GM18907 (cell line): Measurements from ENCODE around the gene TROAP.
A peak's percentile ranks its signal among the peaks of the same experiment; 100 is the strongest.
"Not testable (repeated sequence)": the region's sequence is repeated elsewhere in the genome, so short reads cannot be mapped to it uniquely, and the experiment has no call there.

Experiments used
- ATAC-seq: cut with Tn5 transposase; IDR thresholded peaks from one replicate; pipeline ENCODE4 v1.9.1; 2021; ENCODE audit warnings: mild to moderate bottlenecking, moderate library complexity; ENCODE audit not compliant: unreplicated experiment

The TROAP gene, protein sequence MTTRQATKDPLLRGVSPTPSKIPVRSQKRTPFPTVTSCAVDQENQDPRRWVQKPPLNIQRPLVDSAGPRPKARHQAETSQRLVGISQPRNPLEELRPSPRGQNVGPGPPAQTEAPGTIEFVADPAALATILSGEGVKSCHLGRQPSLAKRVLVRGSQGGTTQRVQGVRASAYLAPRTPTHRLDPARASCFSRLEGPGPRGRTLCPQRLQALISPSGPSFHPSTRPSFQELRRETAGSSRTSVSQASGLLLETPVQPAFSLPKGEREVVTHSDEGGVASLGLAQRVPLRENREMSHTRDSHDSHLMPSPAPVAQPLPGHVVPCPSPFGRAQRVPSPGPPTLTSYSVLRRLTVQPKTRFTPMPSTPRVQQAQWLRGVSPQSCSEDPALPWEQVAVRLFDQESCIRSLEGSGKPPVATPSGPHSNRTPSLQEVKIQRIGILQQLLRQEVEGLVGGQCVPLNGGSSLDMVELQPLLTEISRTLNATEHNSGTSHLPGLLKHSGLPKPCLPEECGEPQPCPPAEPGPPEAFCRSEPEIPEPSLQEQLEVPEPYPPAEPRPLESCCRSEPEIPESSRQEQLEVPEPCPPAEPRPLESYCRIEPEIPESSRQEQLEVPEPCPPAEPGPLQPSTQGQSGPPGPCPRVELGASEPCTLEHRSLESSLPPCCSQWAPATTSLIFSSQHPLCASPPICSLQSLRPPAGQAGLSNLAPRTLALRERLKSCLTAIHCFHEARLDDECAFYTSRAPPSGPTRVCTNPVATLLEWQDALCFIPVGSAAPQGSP

DNA sequence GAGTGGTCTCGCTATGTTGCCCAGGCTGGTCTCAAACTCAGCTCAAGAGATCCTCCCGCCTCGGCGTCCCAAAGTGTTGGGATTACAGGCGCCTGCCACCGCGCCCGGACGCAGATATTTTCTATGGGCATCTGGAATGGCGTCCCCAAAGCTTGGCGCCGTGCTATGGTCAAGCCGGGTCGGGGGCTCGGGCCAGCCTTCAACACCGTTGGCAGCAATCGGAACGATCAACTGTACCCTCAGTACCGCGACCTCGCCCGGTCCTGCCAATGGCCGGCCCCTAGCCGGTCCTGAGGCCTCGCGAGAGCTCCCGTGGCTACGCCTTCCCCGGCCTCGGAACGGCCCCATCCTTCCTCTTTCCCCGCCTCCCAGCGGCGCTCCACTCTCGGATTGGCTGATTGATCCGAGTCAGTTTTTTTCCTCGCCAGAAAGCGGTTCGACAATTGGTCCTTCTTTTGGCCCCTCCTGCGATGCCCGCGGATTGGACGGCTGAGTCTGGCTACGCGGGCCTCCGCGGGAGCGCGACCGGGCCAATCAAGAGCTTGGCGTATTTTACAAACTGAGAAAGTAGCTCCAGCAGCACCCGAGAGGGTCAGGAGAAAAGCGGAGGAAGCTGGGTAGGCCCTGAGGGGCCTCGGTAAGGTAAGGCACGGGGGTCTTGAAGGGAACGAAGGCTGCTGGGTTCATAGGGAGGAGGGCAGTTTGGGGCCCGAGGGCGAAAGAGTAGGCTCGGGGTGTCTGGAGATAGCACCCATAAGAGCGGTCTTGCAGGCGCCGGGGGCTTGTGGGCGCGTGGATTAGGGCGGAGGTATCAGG is at the start of gene TROAP:
Gene TROAP, plus strand, starts transcription at position 548 of the 816 bp plus-strand sequence. CDS start 354 bp downstream, outside the sequence.
- peak; percentile 97 for ATAC-seq

DNA sequence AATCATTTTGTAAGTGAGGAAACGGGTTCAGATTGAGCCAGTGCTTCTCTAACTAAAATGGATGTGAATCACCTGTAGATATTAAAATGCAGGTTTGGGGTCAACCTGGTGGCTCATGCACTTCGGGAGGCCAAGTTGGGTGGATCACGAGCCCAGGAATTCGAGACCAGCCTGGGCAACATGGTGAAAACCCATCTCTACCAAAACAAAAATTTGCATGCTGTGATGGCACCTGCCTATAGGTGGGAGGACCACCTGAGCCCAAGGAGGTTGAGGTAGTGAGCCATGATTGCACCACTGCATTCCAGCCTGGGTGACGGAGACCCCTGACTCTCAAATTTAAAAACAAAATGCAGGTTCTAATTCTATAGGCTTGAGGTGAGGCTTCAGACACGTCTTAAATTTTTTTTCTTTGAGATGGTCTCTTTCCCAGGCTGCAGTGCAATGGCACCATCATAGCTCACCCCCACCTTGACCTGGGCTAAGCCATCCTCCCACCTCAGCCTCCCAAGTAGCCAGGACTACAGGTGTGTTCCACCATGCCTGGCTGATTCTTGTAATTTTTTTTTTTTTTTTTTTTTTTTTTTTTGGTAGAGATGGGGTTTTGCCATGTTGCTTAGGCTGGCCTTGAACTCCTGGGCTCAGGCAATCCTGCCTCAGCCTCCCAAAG is 49.2 kb upstream of the TROAP start:
- ATAC-seq: no peak

DNA sequence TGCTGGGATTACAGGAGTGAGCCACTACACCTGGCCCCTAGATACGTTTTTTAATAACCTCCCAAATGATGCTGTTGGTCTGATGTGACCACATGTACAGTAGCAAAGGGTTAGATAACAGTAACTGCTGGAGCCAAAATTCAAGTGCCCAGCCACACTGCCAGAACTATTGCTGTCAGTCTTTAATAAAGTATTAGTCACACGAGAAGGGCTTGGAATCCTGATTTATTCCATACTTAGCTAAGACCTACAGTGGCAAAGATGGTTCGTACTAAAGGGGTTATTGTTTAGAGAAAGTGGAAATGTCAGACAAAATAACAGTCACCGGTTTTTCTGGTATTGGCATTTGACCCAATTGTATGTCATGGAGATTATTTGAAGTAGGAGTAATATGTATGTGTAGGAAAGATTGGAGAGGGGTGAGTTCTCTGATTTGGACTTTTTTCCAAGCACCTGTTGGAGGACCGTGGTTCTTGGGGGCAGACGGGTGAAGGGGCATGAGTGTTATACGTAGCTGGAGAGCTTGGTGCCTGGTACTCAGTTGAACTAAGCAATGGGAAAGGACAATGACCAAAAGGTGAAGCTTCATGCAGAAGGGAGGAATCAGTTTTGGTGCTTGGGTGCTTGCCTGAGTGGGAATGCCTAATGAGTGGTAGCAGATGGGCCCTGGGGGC is 48.5 kb upstream of the TROAP start:
- no peak for ATAC-seq

DNA sequence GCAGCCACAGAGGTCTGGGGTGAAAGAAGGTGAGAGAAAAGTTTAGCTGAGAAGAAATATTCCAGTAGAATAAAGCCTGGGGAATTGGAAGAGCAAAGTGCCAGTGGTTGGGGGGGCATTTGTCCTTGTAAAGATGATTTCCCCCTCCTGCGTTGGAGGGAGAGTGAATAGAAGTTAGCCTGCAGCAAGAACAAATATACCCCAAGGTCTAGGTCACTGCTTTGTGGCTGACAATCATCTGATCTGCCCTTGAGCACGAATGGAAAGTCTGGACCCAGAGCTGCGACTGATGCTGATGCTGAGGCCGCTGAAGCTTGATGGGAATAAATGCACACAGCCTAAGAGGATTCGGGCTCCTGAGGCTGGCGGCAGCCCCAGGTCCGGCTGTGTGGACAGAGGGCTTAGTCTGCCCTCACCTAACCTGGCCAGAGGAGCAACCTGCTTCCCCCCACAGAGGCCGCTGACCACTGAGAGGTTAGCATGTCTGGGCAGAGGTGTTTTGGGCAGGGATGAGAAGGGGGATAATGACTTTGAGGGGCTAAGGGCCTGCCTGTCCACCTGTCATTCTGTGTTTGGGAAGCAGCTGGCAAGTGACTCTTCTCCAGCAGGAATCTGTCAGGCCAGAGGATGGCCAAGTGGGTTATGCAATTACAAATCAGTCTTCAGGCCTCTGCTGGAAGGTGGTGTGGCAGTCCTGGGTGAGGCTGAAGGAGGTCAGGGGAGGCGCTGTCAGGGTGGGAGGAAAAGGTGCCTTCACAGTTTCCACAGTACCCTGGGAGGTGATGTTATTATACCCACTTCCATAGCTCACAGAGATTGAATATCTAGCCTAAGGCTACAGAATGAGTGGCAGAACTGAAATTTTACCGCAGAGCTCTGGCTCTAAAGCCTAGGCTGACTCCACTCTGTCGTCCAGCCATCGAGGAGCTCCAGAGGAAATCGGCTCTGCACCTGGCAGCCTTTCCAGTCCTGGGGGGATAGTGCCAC is 46.5 kb upstream of the TROAP start:
- no peak for ATAC-seq

DNA sequence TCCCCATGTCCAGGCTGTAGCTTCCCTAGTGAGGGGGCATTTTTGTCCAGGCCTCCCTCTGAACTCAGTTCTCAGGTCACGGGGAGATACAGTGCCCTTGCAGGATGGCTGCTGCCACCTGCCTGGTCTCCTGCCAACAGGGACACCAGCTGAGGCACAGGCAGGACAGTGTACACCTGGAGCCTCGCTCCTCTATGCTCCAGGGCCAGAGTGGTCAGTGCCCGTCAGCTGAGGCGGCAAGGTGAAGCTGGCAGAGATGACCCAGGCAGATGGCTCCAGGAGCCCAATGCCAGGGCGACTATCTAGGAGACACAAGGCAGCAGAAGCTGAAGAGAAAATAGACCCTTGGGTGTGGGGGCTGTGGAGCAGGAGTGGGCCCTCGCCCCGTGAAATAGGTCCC is 45.6 kb upstream of the TROAP start:
- ATAC-seq: no peak

DNA sequence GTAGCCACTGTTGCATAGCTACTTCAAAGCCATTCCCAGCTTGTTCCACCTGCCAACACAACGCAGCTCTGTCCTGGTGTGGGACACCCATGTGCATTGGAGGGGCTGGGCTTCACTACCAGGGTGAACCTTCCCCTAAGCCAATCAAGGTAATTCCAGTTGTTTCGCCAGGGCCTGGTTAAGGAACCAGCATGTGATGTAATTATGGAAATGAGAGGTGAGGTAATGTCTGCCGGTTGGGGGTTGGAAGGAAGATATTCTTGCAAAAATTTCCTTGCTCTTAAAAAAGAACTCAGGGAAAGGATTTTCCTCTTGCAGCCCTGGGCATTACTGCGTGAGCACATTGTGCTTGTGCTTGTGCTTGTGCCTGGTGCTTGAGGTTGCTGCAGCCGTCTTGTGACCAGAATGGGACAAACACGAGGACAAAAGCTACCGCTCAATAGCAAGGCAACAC is 43.3 kb upstream of the TROAP start:
- no peak for ATAC-seq

DNA sequence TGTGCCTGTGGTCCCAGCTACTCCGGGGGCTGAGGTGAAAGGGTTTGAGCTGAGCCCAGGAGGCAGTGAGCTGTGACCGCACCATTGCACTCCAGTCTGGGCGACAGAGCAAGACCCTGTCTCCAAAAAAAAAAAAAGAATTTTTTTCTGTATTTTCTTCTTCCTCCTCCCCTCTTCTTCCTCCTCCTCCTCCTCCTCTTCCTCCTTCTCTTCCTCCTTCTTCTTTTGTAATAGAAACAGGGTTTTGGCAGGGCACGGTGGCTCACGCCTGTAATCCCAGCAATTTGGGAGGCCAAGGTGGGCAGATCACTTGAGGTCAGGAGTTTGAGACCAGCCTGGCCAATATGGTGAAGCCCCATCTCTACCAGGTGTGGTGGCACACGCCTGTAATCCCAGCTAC is 42.5 kb upstream of the TROAP start:
- not testable (repeated sequence) for ATAC-seq

DNA sequence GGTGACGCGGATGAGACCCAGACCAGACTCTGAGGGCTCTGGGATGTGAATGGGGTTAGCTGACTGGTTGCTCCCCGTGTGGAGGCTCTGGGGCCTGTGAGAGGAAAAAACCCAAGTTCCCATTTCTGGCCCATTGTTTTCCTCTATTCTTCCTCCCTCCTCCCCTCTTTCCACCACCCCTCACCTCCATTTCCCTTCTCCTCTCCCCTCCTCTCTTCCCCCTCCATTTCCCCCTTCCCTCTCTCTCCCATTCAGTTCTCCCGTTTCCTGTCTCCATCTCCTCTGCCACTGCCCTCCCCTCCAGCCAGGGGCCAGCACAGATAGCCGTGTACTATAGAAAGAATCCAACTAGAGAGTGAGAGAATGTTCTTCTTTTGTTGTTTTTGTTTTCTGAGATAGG is 40.8 kb upstream of the TROAP start:
- ATAC-seq: no peak

DNA sequence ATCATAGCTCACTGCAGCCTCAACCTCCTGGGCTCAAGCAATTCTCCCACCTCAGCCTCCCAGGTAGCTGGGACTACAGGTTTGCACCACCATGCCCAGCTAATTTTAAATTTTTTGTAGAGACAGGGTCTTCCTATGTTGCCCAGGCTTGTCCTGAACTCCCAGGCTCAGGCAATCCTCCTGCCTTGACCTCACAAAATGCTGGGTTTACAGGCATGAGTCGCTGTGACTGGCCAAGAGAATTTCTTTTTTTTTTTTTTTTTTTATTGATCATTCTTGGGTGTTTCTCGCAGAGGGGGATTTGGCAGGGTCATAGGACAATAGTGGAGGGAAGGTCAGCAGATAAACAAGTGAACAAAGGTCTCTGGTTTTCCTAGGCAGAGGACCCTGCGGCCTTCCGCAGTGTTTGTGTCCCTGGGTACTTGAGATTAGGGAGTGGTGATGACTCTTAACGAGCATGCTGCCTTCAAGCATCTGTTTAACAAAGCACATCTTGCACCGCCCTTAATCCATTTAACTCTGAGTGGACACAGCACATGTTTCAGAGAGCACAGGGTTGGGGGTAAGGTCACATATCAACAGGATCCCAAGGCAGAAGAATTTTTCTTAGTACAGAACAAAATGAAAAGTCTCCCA is 40.2 kb upstream of the TROAP start:
- not testable (repeated sequence) for ATAC-seq

DNA sequence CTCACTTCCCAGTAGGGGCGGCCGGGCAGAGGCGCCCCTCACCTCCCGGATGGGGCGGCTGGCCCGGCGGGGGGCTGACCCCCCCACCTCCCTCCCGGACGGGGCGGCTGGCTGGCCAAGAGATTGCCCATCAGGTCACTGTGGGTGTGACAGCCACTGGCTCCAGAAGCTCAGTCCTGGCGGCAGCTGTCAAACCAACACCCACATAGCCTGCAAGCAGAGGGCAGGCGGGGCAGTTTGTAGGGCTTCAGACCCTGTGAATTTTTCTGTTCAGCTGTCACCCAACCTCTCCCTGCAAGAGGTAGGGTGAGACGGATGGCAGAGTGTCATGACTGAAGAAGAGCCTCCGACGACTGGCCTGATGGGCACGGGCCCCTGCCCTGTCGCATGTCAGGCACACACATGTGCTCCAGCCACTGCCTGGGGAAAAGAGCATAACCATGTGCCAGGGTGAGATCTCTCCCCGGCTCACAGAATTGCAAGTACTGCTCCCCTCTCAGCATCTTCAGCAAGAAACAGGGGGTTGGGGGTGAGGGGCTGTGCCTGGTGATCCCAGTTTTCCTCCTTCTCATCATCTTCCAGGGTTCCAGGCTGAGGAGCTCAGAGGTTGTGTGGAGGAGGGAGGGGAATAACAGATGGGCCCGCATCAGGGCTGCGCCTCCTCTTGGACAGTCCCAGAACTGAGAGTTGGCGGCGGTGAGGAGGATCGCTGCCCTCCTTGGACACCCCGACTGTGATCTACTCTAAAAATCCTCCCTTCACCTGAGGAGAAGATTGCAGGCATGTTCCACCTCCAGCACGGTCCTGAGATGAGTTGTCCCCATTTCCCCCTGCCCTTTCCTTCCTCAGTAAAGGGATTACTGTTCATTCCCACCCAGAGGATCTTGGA is 39.3 kb upstream of the TROAP start:
- no peak for ATAC-seq

DNA sequence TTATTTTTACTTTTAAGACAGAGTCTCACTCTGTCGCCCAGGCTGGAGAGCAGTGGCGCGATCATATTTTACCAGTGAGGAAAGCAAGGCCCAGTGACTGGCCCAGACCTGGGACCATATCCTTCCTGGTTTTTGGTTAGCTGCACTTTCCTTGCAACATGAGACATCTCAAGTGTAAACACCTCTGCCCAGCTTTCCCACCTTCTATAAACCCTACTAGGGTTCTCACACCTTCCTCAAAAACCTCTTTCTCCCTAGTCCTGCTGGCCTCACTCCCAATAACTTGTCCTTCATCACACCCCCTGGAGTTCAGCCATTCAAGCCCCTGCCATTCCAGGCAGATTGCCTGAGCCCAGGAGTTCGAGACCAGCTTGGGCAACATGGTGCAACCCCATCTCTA is 38.4 kb upstream of the TROAP start:
- no peak for ATAC-seq

DNA sequence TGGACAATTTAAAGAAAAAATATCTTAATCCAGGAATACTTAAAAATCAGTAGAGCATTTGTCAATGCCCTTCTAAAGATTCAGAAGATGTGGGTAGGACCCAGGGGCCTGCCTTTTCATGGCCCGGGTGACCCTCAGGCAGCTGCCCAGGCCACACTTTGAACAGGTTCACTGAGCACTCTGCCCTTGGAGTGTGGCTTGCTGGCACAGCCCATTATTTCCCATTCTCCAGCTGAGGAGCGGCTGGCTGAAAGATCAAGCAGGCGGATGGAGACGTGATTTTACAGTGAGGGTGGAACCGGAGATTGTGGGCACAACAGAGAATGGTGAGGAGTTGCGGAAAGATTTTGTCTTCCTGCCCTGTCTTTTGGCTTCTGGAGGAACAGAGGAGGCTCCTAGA is 35.2 kb upstream of the TROAP start:
- ATAC-seq: no peak

DNA sequence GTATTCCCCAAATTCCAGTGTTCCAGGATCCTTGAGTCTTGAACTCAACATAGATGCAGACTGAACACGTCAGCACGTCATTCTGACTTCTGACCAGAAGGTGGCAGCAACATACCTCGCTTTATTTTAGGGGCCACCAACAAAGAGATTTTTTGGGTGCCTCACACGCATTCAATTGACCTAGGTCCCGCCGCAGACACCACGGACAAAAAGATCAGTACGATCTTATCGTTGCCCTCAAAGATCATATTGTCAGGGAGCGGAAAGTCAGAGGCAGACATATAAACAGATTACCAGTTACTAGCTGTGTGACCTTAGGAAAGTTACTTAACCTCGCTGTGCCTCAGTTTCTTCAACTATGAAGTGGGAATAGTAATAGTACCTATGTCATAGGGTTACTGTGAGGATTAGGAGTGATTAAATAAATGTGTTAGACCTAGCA is 34.6 kb upstream of the TROAP start:
- no peak for ATAC-seq

DNA sequence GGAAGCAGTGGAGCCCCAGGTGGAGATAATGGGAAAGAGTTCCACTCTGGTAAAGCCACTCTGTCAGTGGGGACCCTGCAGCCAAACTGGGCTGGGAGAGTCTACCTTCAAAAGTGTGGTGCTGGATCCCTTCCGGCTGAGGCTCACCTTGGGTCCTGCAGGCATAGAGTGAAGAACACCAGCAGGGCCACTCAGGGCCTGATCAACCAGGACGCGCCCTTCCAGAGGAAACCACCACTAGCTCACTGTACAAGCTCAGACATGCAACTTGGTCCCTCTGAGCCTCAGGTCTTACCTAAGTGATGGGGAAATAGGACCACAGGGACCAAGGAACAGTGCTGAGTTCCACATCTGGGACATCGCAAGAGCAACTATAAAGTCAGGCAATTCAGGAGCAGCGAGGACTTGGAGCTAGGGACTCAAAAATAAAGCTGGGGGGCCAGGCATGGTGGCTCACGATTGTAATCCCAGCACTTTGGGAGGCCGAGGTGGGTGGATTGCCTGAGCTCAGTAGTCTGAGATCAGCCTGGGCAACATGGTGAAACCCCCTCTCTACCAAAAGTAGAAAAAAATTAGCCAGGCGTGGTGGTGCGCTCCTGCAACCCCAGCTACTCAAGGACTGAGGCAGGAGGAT is 34.0 kb upstream of the TROAP start:
- no peak for ATAC-seq

DNA sequence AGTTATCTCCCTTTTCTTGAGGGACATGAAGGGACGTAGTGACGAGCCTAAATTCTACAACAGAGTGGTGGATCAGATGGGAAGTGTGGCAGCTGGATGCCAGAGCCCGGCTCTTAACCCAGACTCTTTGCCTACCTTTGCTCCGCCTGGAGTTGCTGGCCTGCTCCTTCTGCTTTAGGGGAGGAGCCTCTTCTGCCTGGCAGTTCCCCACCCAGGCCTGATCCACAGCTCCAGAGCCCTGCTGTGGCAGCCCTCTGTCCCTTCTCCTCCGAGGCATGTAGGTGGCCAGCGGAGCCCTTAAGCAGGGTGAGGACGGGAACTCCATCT is 30.4 kb upstream of the TROAP start:
- ATAC-seq: no peak

DNA sequence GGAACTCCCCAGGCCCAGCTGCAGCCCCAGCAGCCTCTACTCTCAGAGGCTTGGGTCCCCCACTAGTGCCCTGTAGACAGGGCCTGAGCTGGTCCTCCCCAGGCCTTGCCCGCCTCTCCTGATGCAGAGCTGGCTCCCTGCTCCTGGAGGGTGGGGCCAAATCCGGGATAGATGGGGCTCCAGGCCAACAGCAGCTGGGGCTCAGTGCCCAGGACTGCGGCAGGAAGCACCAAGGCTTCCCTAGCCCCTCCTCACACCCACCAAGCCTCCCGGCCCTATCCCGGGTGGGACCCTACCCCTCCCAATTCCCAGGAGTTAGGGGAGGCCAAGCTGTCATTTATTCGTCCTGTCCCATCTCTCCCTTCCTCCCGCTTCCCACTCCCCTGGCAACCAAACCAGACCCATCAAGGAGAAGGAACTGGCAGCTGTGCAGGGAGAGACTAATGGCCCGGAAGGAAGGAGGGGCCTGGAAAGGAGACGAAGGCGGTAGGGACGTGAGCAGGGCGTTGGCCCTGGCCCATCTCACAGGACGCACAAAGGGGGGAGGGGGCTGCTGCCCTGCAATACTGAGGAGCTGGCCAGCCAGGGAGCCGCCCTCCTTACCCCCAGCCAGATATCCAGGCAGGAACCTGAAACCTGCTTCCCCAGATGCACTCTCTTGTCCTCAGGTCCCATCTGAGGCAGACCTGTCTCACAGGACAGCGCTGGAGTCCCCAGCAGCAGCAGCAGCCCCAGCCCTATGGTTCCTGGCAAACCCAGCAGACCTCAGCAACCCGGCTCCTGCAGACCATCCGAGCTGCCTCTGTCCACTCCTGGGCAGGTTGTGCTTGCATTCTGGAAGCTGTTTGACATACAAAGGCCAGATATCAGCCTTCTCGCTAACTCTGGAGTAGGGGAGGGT is 29.7 kb upstream of the TROAP start:
- ATAC-seq: no peak
